ENCODE results near the gene AARS2. TPM values are rescaled to one million over a fixed set of nuclear protein-coding genes. Genes with fewer than 3 reads are reported as not detected.

AARS2 gene
- polyA plus RNA-seq, 1 experiment = 5.8 TPM

DNA sequence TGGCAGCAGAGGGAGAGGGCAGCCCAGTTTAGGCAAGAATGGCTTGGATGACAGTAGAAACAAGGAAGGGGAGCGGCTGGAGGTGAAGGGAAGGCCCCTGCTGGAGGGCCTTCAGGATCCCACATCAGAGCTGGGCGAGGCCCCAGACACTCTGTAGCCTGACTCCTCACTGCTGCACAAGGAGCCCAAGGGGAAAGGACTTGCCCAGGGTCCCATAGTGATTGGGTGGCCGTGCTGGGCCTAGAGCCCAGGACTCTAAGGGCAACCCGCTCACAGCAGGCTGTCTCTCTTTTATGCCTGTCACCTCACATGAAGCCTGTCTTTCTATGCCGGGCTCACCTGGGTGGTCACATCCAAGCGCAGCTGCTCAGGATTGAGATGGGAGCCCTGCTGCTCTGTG, 9.3 kb downstream of the AARS2 start:
- TF ChIP-seq, protein P1, sequence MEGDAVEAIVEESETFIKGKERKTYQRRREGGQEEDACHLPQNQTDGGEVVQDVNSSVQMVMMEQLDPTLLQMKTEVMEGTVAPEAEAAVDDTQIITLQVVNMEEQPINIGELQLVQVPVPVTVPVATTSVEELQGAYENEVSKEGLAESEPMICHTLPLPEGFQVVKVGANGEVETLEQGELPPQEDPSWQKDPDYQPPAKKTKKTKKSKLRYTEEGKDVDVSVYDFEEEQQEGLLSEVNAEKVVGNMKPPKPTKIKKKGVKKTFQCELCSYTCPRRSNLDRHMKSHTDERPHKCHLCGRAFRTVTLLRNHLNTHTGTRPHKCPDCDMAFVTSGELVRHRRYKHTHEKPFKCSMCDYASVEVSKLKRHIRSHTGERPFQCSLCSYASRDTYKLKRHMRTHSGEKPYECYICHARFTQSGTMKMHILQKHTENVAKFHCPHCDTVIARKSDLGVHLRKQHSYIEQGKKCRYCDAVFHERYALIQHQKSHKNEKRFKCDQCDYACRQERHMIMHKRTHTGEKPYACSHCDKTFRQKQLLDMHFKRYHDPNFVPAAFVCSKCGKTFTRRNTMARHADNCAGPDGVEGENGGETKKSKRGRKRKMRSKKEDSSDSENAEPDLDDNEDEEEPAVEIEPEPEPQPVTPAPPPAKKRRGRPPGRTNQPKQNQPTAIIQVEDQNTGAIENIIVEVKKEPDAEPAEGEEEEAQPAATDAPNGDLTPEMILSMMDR (IDR thresholded peaks at IDR 0.05; ENCODE audit: low read depth, low read length) = no peak
- ChIA-PET CTCF (interaction anchor here (0.9 to 1.5 kb wide), 3 partner anchors 9 to 122 kb away, joined by 3 to 7 read pairs (median 5); partner anchors contain the start of gene AARS2), POLR2A (no interaction called here)
- no peak for DNase-seq (ENCODE audit: low read depth, low spot score)
- no peak overlapping the region for H3K4me3 ChIP-seq (ENCODE audit: low read depth, low read length)
- no peaks in the 10 kb centered on the region for H3K9me3 ChIP-seq (ENCODE audit: control insufficient read depth, insufficient read depth, low read length)
- no peak overlapping the region for H3K27ac ChIP-seq (ENCODE audit: low read depth, low read length)
- no peaks in the 10 kb centered on the region for H3K27me3 ChIP-seq (ENCODE audit: control insufficient read depth, insufficient read depth, low read length)

DNA sequence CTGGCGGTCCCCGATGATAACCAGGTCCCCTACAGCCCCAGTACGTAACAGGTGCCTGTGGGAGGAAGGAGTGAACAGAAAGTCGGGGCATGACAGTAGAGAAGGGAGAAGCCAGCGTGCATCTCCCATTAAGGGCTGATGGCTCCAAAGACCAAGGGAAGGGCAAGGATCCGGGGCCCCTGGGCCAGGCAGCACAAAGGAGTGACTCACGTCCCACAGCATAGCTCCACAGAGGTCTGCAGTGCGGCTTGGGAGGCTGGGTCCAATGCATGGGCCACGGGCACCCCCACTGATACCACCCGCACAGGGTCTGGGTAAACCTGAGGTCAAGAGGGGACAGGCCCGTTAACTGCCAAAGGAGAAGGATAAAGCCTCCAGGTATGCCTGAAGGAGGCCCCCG, 10.3 kb downstream of the AARS2 start:
- DNase-seq (ENCODE audit: low read depth, low spot score) = no peak
- Histone ChIP-seq H3K9me3 (ENCODE audit: control insufficient read depth, insufficient read depth, low read length) (no peaks in the 10 kb centered on the region), H3K4me3 (ENCODE audit: low read depth, low read length) (no peak overlapping the region), H3K27ac (ENCODE audit: low read depth, low read length) (no peak overlapping the region), H3K27me3 (ENCODE audit: control insufficient read depth, insufficient read depth, low read length) (peaks cover 7% of the 10 kb centered on the region)
- ChIA-PET CTCF (interaction anchor here (1.0 to 1.5 kb wide), 3 partner anchors 10 to 35 kb away, joined by 3 to 9 read pairs (median 7); partner anchors contain the start of gene AARS2), POLR2A (no interaction called here)
- TF ChIP-seq, protein P1 (IDR thresholded peaks at IDR 0.05; ENCODE audit: low read depth, low read length) = no peak

GRCh38 chr6:44301782-44302564, 11.2 kb downstream of the AARS2 start:
- DNase-seq (ENCODE audit: low read depth, low spot score) = no peak
- Histone ChIP-seq H3K9me3 (ENCODE audit: control insufficient read depth, insufficient read depth, low read length) (no peaks in the 10 kb centered on the region; the same call in 1 of the 2 replicates), H3K27me3 (ENCODE audit: control insufficient read depth, insufficient read depth, low read length) (peaks cover 13% of the 10 kb centered on the region), H3K4me3 (ENCODE audit: low read depth, low read length) (no peak overlapping the region), H3K27ac (ENCODE audit: low read depth, low read length) (no peak overlapping the region)
- TF ChIP-seq, protein P1 (IDR thresholded peaks at IDR 0.05; ENCODE audit: low read depth, low read length) = no peak
- ChIA-PET POLR2A (no interaction called here), CTCF (interaction anchor here (0.7 to 1.7 kb wide), 3 partner anchors 11 to 51 kb away, joined by 3 to 9 read pairs (median 7); partner anchors contain the start of gene AARS2)

- CTCF ChIA-PET = interaction anchor here (0.7 to 1.7 kb wide), 2 partner anchors 12 to 50 kb away, joined by 3 to 7 read pairs; partner anchors contain the start of gene AARS2
- Histone ChIP-seq H3K27ac (ENCODE audit: low read depth, low read length) (no peak overlapping the region), H3K4me3 (ENCODE audit: low read depth, low read length) (no peak overlapping the region), H3K27me3 (ENCODE audit: control insufficient read depth, insufficient read depth, low read length) (peaks cover 21% of the 10 kb centered on the region), H3K9me3 (ENCODE audit: control insufficient read depth, insufficient read depth, low read length) (no peaks in the 10 kb centered on the region; the same call in 1 of the 2 replicates)
- no peak for DNase-seq (ENCODE audit: low read depth, low spot score)
- POLR2A ChIA-PET = no interaction called here
- TF ChIP-seq, protein P1 (IDR thresholded peaks at IDR 0.05; ENCODE audit: low read depth, low read length) = no peak
Observed at GRCh38 chr6:44301106-44301505, 12.0 kb downstream of the AARS2 start.

GRCh38 chr6:44300292-44300823, 12.8 kb downstream of the AARS2 start:
- TF ChIP-seq, protein P1 (IDR thresholded peaks at IDR 0.05; ENCODE audit: low read depth, low read length) = no peak
- POLR2A ChIA-PET = no interaction called here
- no peak for DNase-seq (ENCODE audit: low read depth, low spot score)
- Histone ChIP-seq H3K27me3 (ENCODE audit: control insufficient read depth, insufficient read depth, low read length) (peaks cover 26% of the 10 kb centered on the region), H3K27ac (ENCODE audit: low read depth, low read length) (no peak overlapping the region), H3K9me3 (ENCODE audit: control insufficient read depth, insufficient read depth, low read length) (no peaks in the 10 kb centered on the region; the same call in 1 of the 2 replicates), H3K4me3 (ENCODE audit: low read depth, low read length) (no peak overlapping the region)
- CTCF ChIA-PET = no interaction called here
